OCI-LY3 (cell line): ENCODE measurements around the gene ASXL1.

Source experiments
- H2AFZ ChIP-seq: fragments of 200-600, 300-600 bp; shearing (Covaris generic); 2 replicates; pipeline ENCODE4 v1.6.0; 2014; ENCODE audit warnings: antibody characterized with exemption, low read depth, low read length
- H3K27ac ChIP-seq: fragments of 200-600, 300-600 bp; sonication (generic); 2 replicates; pipeline ENCODE4 v1.5.1; 2014; ENCODE audit warnings: mild to moderate bottlenecking, low read length, moderate library complexity, mixed read lengths
- H3K27me3 ChIP-seq: fragments of 200-600, 300-600 bp; sonication (generic); 2 replicates; pipeline ENCODE4 v1.6.1; 2014; ENCODE audit warnings: low read depth, low read length, mixed read lengths
- H3K36me3 ChIP-seq: fragments of 200-600, 300-600 bp; sonication (generic); replicated peaks from 2 replicates; pipeline ENCODE3; 2014; ENCODE audit warnings: low read depth, low read length, mixed read lengths
- H3K4me1 ChIP-seq: fragments of 300-600, 200-600 bp; sonication (generic); 2 replicates; pipeline ENCODE4 v1.6.1; 2014; ENCODE audit warnings: low read length, mixed read lengths
- H3K4me2 ChIP-seq: fragments of 200-600, 300-600 bp; sonication (generic); 2 replicates; pipeline ENCODE4 v1.6.1; 2014; ENCODE audit warnings: low read length, mixed read lengths
- H3K4me3 ChIP-seq: fragments of 300-600, 200-600 bp; sonication (generic); 2 replicates; pipeline ENCODE4 v1.5.1; 2014; ENCODE audit warnings: antibody characterized with exemption, mild to moderate bottlenecking, low read length, moderate library complexity
- H3K79me2 ChIP-seq: fragments of 300-600, 200-600 bp; shearing (Covaris generic); 2 replicates; pipeline ENCODE4 v1.6.1; 2014; ENCODE audit warnings: mild to moderate bottlenecking, low read length, mixed read lengths
- H3K9ac ChIP-seq: fragments of 300-600, 200-600 bp; shearing (Covaris generic); 2 replicates; pipeline ENCODE4 v1.6.0; 2014; ENCODE audit warnings: mild to moderate bottlenecking, low read length, moderate library complexity
- H3K9me3 ChIP-seq: fragments of 200-600, 300-600 bp; shearing (Covaris generic); 2 replicates; pipeline ENCODE4 v1.6.1; 2014; ENCODE audit warnings: low read length, mixed read lengths; ENCODE audit not compliant: insufficient read depth
- H4K20me1 ChIP-seq: fragments of 200-600, 300-600 bp; sonication (generic); 2 replicates; pipeline ENCODE4 v1.6.1; 2016; ENCODE audit warnings: low read length, mixed read lengths; ENCODE audit not compliant: insufficient read depth
- EZH2phosphoT487 ChIP-seq: fragments of 200-600 bp; shearing (Covaris generic); IDR thresholded peaks from 2 replicates; pipeline ENCODE4 v1.6.1; 2018; ENCODE audit warnings: antibody characterized with exemption, mixed run types, low read depth
- TF ChIP-seq, protein P1 (sequence below): fragments of 200-600, 300-600 bp; sonication (generic); IDR thresholded peaks from 2 replicates; pipeline ENCODE4 v1.5.1; 2014; ENCODE audit warnings: antibody characterized with exemption, low read length, low read depth

Gene ASXL1

DNA sequence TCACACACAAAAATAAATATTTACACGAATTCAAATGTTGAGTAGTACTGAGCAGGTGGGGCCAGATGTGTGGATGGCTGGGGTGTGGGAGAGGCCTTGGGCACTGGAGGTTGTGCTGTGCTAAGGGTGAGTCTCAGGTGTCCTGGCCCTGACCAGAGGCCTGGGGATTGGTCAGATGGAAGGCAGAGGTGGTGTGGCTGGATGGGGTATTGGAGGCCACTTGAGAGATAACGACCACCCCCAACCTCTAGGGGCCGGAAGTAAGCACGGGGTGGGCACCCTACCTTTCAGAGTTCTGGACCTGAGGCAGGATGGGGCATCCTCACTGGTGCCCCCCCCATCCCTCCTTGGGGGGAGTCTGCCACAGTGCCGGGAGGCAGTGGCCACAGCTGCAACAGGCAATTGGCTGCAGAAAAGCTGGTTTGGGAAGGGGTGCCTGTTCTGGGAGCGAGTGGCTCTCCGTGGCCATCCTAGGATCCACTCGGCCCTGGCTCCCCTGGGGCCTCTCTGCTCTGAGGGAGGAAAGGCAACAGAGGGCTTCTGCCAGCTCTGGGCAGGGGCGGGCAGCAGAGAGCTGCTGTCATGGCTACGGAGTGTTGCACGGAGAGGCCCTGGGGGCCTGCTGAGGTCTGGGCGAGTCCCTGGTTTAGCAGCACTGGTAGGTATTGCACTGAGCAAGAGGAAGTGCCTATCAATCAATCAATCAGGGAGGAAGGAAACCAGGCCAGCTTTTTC lies 87.6 kb downstream of the ASXL1 start:
- TF ChIP-seq, protein P1, sequence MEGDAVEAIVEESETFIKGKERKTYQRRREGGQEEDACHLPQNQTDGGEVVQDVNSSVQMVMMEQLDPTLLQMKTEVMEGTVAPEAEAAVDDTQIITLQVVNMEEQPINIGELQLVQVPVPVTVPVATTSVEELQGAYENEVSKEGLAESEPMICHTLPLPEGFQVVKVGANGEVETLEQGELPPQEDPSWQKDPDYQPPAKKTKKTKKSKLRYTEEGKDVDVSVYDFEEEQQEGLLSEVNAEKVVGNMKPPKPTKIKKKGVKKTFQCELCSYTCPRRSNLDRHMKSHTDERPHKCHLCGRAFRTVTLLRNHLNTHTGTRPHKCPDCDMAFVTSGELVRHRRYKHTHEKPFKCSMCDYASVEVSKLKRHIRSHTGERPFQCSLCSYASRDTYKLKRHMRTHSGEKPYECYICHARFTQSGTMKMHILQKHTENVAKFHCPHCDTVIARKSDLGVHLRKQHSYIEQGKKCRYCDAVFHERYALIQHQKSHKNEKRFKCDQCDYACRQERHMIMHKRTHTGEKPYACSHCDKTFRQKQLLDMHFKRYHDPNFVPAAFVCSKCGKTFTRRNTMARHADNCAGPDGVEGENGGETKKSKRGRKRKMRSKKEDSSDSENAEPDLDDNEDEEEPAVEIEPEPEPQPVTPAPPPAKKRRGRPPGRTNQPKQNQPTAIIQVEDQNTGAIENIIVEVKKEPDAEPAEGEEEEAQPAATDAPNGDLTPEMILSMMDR = no peak
- no peak for TF ChIP-seq EZH2phosphoT487
- Histone ChIP-seq H3K9ac (no peak overlapping the region), H3K36me3 (peaks cover 9% of the 10 kb centered on the region), H2AFZ (no peak overlapping the region), H3K4me3 (no peak overlapping the region), H4K20me1 (0 out of 2 replicates have a peak, but pooled peaks cover 3% of the 10 kb centered on the region), H3K4me1 (peaks cover 26% of the 10 kb centered on the region), H3K27me3 (no peaks in the 10 kb centered on the region), H3K9me3 (no peaks in the 10 kb centered on the region), H3K79me2 (no peaks in the 10 kb centered on the region), H3K4me2 (no peak overlapping the region), H3K27ac (no peak overlapping the region)

DNA sequence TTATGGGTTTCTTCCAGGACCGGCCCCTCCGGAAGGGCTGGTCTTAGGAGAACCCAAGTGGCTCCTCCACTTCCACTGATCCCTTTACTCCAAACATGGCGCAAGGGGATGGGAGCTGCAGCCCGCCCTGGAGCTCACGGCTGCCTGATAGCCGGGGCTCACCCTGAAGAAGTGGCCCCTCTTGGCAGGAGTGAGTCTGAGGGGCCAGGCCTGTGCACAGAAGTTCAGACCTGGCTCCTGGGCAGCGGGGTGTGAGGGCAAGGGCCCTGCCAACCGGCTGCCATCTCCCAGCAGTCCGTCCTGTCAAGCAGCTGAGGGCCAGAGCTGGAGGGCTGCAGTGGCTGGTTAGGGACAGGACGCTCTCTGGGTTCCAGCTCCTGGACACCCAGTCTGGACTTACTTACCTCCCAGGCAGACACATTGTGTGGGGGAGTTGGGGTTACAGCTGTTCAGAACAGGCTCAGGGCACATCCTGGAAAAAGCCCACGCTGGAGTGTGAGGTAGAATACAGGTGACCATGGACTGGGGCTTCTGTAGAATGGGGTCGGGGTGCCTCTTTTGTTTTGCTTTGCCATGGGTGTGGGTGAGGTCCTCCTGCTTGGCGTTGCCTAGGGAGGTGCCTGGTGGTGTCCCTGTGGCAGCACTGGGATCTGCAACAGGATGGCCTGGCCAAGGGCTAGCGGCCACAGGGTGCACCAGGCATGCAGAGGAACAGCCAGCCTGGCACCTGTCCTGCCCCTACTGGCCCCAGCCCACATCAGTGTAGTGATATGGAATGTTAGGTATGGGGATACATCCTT lies 88.4 kb downstream of the ASXL1 start:
- H3K36me3 ChIP-seq = peaks cover 7% of the 10 kb centered on the region
- H3K27ac ChIP-seq = no peak overlapping the region
- TF ChIP-seq, protein P1 = no peak
- TF ChIP-seq EZH2phosphoT487 = no peak
- H2AFZ ChIP-seq = no peak overlapping the region
- H3K4me2 ChIP-seq = no peak overlapping the region
- no peaks in the 10 kb centered on the region for H4K20me1 ChIP-seq
- peaks cover 34% of the 10 kb centered on the region for H3K4me1 ChIP-seq
- no peak overlapping the region for H3K9ac ChIP-seq
- no peaks in the 10 kb centered on the region for H3K79me2 ChIP-seq
- no peaks in the 10 kb centered on the region for H3K9me3 ChIP-seq
- no peaks in the 10 kb centered on the region for H3K27me3 ChIP-seq
- no peak overlapping the region for H3K4me3 ChIP-seq

DNA sequence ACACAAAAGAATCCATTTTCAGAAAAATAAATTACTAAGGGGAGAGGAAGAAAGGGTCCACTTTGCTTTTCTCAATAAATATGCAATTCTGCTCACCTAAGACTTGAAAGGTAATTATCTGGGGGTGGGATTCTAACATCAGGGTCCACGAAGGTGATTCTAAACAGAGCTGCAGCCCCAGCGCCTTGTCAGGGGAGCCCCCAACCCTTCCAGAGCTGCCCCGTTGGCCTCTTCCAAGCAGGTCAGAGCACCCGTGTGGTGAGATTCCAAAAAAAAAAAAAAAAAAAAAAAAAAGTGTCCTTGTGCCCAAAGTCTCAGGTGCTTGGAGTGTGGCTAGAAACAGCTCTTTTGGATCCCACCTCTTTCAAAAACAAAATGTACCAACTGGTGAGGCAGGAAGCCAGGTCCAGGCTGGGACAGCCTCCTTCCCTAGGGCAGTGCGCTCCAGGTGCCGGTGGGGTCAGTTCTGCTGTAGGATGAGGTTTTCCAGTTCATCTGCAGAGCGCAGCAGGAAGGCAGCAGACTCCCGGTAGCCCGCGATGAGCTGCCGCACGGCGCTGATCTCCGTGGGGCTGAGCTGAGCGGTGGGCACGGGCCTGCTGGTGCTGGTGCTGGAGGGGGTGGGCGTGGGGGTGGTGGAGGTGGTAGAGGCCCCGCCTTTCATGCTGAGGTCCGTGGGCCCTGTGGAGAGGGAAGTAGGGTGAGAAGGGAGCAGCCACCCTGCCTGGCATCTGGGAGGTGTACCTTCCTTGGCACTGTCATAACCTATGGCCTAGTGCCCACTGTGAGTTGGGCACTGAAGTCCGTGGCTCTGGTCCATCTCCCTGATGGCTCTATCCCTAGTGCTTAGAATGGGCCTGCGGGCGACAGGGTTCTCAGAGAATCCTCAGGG lies 89.3 kb downstream of the ASXL1 start:
- Histone ChIP-seq H3K27ac (no peak overlapping the region), H3K4me1 (peaks cover 41% of the 10 kb centered on the region)
- TF ChIP-seq, protein P1 = no peak
- TF ChIP-seq EZH2phosphoT487 = no peak

More for the DNA sequence above, 89.3 kb downstream of the ASXL1 start:
- Histone ChIP-seq H3K9me3 (no peaks in the 10 kb centered on the region), H3K4me3 (no peak overlapping the region), H3K9ac (no peak overlapping the region), H2AFZ (no peak overlapping the region), H3K36me3 (peaks cover 5% of the 10 kb centered on the region), H3K27me3 (no peaks in the 10 kb centered on the region), H3K79me2 (no peaks in the 10 kb centered on the region), H3K4me2 (no peak overlapping the region), H4K20me1 (no peaks in the 10 kb centered on the region)
